Stimulated activated CD8-positive, alpha-beta memory T cell treated with anti-CD3 and anti-CD28 coated beads, Interleukin-4, amount 100 ng/mL, for 4 hours (primary cell): ENCODE results near the gene SYT5.

ENCODE experiments used
- DNase-seq, 2 donors: peaks; one replicate each; pipeline ENCODE4 v3.0.0-alpha.2; 2020; ENCODE audit warnings: low read depth in 2 of 2, low spot score in 1 of 2

The SYT5 gene

DNA sequence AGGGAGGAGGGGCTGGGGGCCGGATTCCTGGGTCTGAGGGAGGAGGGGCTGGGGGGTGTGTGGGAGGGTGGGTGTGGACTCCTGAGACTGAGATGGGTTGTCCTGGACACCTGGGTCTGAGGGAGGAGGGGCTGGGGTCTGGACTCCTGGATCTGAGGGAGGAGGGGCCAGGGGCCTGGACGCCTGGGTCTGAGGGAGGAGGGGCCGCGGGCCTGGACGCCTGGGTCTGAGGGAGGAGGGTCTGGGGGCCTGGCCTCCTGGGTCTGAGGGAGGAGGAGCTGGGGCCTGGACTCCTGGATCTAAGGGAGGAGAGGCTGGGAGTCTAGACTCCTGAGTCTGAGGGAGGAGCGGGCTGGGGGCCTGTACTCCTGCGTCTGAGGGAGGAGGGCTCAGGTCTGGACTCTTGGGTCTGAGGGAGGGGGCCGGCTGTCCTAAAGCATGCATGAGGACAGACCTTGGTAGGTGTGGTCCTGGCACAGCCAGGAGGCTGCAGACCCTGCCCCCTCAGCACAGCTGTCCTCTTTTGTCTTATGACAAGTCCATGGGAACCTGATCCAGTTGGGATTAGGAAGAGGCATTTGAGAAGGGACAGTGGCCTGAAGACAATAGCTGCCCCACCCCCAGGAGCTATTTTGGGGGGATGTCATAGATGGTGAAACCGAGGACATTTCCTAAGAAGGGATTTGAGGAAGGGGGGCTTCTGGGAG, 32.4 kb downstream of the SYT5 start:
- no peak for DNase-seq

DNA sequence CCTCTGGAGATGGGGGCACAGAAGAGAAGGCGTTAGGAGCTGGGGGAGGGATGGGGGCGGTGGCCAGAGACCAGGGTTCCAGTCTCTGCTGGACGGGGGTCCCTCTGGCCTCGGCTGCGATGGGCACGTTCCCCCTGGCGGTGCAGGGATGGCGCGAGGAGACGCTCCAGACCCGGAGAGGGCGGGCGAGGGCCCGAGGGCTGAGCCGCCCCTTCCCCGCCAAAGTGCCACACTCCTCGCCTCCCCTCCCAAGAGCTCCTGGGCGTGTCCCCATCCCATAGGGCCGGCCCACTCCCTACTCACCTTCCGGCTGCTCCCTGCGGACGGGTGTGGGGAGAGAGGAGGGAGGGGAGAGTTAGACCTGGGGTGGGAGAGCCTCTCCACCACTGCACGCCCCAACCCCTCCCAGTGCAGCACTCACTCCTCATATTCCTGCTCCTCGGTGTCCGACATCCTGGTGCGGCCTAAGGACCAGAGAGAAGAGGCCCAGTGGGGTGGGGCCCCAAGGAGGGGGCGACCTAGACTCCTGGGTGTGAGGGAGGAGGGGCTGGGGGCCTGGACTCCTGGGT, 33.3 kb downstream of the SYT5 start:
- DNase-seq = no peak

DNA sequence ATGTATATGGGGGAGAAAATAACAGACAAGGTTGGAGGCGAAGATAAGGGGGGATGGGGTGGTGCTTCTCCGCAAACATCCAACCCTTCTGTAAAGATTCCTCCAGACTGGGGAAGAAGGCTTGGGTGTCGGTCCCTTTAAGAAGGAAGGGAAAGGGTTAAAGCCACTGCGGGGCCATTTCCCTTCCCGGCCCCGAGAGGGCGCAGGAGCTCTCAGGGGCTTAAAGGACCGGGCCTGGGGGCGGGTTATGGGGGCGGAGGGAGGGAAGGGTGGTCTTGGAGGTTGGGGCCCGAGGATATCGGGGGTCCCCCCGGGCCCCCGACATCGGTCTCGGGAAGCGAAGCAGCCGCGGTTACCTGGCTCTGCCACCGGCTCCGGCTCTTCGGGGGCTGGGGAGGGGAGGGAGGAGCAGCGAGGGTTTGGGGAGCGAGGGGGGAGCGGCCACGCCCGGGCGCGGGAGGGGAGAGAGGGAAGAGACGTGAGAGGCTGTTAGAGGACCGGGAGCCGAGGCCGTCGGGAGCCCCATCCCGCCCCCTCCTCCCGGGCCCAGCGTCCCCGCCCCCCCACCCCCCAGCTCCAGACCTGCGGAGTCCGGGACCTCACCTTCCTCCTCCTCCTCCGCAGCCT, 33.9 kb downstream of the SYT5 start:
- no peak for DNase-seq

DNA sequence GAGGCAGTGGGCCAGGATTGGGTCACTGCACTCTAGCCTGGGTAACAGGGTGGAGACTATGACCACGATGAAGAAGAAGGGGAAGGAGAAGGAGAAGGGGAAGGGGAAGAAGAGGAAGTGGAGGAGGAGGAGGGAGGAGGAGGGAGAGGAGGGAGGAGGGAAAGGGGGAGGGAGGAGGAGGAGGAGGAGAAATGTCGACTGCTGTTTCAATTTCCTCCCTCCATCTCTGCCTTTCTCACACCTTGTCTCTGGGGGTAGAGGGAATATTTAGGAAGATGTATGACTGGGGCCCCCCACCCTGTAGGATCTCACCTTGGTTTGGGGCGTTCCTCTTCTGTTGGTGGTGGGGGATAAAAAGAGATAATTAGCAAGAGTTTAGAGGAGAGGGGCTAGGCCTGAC, 34.9 kb downstream of the SYT5 start:
- no peak for DNase-seq

DNA sequence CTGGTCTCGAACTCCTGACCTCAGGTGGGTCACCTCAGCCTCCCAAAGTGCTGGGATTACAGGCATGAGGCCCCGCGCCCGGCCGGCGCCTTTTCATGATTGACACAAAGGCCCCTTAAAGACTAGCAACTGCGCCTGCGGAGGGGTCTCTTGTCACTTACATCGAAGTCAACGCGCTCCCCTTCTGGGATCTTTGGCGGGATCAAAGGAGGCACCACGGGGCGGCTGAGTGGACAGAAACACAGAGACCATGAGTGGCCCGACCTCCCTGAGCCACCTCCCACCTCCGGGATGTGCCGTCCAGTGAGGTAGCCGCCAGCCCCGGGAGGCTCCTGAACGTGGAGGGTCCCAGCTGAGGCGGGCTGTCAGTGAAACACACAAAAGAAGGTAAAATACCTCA, 38.4 kb downstream of the SYT5 start:
- DNase-seq = no peak

DNA sequence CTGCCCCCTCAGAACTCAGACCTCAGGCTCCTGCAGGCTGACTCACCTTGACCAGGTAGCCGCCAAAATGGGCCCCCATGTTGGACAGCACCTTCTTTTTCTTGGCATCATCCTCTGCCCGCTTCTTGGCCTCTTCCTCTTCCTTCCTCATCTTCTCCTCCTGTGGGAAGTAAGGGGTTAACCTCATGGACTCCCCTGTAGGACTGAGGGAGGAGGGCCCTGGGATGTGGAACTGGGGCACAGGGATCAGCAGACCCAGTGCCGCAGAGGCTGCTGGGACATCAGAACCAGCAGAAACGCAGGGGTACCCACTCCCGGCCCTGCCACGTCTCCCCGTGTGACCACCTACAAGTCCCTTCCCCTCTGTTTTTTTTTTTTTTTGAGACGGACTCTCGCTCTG, 42.2 kb downstream of the SYT5 start:
- DNase-seq = no peak

DNA sequence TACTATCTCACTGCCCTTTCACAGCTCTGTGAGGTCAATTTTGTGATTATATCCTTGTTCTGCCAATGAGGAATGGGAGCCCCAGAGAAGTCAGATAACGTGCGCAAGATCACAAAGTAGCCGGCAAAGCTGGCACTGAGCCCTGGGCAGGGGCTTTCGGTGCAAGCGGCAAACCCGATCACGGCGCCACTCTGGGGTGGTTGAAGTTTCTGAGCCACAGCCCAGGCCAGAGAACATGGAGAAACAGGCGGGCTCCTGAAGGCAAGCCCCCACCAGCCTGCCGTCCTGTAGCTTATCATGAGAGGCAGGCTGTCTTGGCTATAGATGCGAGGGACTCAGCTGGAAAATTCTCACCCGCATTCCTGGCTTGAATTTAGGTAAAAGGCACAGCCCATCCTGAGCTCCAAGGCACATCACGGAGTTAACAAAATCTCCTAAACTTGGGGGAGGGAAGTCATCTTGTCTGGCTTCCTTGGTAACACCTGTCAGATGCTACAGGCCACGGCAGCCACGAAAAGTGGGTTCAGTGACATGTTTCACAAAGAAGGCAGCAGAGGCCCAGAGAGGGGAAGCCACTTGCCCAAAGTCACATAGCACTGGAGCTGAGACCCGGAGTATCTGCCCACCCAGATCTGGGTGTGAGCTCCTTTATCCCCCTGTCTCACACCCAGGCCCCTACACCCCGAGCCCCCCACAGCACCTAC, 43.5 kb downstream of the SYT5 start:
- DNase-seq = no peak

DNA sequence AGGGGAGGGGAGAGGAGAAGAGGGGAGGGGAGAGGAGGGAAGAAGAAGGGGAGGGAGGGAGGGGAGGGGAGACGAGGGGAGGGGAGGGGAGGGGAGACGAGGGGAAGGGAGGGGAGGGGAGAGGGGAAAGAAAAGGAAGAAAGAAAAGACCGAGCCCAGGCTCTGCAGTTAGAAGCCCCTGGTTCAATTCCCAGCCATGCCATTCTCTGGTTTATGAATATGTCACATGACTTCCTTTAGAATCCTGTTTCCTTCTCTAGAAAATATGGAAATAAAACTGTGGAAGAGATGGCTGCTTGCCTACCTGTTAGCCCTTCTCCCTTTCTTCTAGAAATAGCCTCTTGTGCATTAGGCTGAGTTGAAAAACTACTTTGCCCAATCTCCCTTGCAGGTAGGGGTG, 45.4 kb downstream of the SYT5 start:
- no peak for DNase-seq

DNA sequence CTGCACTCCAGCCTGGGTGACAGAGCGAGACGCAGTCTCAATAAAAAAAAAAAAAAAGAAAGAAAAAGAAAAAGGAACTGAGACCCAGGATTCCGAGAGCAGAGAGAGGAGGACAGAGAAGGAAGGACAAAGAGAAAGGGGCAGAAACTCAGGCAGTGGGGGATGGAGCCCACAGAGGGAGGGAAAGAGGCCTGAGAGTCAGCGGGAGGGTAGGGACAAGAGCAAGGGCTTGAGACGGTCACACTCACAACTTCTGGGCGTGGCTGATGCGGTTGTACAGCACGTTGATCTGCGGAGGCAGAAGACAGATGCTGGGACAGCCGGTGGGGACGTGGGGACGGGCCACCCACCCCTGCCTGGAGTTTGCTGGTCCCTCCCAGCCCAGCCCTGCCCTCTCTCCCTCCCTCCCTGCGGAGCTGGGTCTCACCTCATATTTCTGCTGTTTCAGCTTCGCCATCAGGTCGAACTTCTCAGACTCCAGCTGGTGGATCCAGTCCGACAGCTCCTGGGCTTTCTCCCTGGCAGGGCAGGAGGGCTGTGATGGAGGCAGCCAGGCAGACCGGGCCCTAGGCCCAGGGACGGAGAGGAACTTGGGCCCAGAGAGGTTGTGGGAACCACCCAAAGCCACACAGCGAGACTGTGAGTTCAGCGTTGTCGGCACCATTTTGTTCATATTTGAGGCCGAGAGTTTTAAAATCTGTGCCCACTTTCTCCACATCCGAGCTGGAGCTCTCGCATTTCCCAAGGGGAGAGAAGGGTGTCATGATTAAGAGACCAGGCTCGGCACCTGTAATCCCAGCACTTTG, 46.2 kb downstream of the SYT5 start:
- no peak for DNase-seq

DNA sequence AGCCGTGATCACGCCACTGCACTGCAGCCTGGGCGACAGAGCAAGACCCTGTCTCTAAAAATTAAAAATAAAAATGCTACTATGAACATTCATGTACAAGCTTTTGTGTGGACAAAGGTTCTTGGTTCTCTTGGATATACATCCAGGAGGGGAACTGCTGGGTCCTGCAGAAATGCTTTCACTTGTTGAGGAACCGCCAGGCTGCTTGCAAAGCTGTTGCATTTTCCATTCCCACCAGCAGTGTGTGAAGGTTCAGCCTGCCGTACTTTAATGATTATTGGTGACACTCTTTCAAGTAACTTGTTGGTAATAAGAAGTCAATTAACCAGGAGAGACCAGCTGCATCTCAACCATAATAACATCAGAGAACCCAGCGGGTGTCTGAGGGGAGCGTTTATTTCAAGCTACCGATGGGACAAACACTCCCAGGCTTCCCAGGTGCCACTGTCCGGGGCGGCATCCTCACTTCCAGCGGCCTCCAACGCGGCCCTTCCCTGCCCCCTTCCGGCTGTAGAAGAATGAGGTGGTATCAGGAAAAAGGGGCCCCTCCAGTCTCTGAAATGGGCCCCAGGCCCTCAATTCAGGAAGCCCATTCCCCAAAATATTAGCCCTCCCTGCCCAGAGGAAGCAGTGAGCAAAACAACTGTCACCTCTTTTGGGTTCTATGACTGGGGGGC, 47.5 kb downstream of the SYT5 start:
- no peak for DNase-seq

DNA sequence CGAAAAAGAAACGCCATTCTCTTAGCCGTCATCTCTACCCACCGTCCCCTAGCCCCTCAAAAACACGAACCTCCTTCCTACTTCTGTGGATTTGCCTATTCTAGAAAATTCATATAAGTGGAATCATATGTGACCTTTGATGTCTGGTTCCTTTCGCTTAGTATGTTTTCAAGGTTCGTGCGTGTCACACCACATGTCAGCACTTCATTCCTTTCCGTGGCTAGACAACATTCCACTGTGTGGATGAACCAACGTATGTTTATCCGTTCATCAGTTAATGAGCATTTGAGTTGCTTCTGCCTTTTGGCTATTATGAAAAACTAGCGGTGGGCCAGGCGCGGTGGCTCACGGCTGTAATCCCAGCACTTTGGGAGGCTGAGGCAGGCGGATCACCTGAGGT, 48.7 kb downstream of the SYT5 start:
- no peak for DNase-seq
